OCI-LY3 (cell line): ENCODE results near the gene HS3ST2.
"Not testable (repeated sequence)": the region's sequence is repeated elsewhere in the genome, so short reads cannot be mapped to it uniquely, and the experiment has no call there.

Source experiments
- H2AFZ ChIP-seq: fragments of 200-600, 300-600 bp; shearing (Covaris generic); 2 replicates; pipeline ENCODE4 v1.6.0; 2014; ENCODE audit warnings: antibody characterized with exemption, low read depth, low read length
- H3K27ac ChIP-seq: fragments of 200-600, 300-600 bp; sonication (generic); 2 replicates; pipeline ENCODE4 v1.5.1; 2014; ENCODE audit warnings: mild to moderate bottlenecking, low read length, moderate library complexity, mixed read lengths
- H3K27me3 ChIP-seq: fragments of 200-600, 300-600 bp; sonication (generic); 2 replicates; pipeline ENCODE4 v1.6.1; 2014; ENCODE audit warnings: low read depth, low read length, mixed read lengths
- H3K36me3 ChIP-seq: fragments of 200-600, 300-600 bp; sonication (generic); replicated peaks from 2 replicates; pipeline ENCODE3; 2014; ENCODE audit warnings: low read depth, low read length, mixed read lengths
- H3K4me1 ChIP-seq: fragments of 300-600, 200-600 bp; sonication (generic); 2 replicates; pipeline ENCODE4 v1.6.1; 2014; ENCODE audit warnings: low read length, mixed read lengths
- H3K4me2 ChIP-seq: fragments of 200-600, 300-600 bp; sonication (generic); 2 replicates; pipeline ENCODE4 v1.6.1; 2014; ENCODE audit warnings: low read length, mixed read lengths
- H3K4me3 ChIP-seq: fragments of 300-600, 200-600 bp; sonication (generic); 2 replicates; pipeline ENCODE4 v1.5.1; 2014; ENCODE audit warnings: antibody characterized with exemption, mild to moderate bottlenecking, low read length, moderate library complexity
- H3K79me2 ChIP-seq: fragments of 300-600, 200-600 bp; shearing (Covaris generic); 2 replicates; pipeline ENCODE4 v1.6.1; 2014; ENCODE audit warnings: mild to moderate bottlenecking, low read length, mixed read lengths
- H3K9ac ChIP-seq: fragments of 300-600, 200-600 bp; shearing (Covaris generic); 2 replicates; pipeline ENCODE4 v1.6.0; 2014; ENCODE audit warnings: mild to moderate bottlenecking, low read length, moderate library complexity
- H3K9me3 ChIP-seq: fragments of 200-600, 300-600 bp; shearing (Covaris generic); 2 replicates; pipeline ENCODE4 v1.6.1; 2014; ENCODE audit warnings: low read length, mixed read lengths; ENCODE audit not compliant: insufficient read depth
- H4K20me1 ChIP-seq: fragments of 200-600, 300-600 bp; sonication (generic); 2 replicates; pipeline ENCODE4 v1.6.1; 2016; ENCODE audit warnings: low read length, mixed read lengths; ENCODE audit not compliant: insufficient read depth
- EZH2phosphoT487 ChIP-seq: fragments of 200-600 bp; shearing (Covaris generic); IDR thresholded peaks from 2 replicates; pipeline ENCODE4 v1.6.1; 2018; ENCODE audit warnings: antibody characterized with exemption, mixed run types, low read depth
- TF ChIP-seq, protein P1 (sequence below): fragments of 200-600, 300-600 bp; sonication (generic); IDR thresholded peaks from 2 replicates; pipeline ENCODE4 v1.5.1; 2014; ENCODE audit warnings: antibody characterized with exemption, low read length, low read depth

The HS3ST2 gene

DNA sequence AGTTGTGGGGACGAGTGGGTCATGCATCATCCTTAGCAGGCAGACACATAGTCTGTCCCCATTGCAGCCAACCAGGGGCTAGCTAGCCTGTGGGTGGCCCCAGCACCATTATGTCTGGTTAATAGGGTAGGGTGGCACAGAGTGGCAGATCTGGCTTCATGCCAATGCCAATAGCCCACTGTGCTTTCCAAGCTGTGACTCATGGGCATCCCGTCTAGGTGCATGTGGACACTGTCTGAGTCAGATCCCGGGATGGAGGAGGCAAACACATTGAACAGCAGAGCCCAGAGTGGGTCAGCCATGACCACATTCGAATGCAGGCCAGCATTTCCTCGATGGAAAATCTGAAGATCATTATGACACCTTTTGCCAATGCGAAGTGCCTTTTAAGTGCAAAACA, 2.5 kb downstream of the HS3ST2 start:
- Histone ChIP-seq H3K36me3 (no peaks in the 10 kb centered on the region), H3K27me3 (no peaks in the 10 kb centered on the region), H3K79me2 (no peaks in the 10 kb centered on the region), H3K9ac (no peak overlapping the region), H2AFZ (no peak overlapping the region), H3K4me1 (no peaks in the 10 kb centered on the region), H3K4me3 (no peak overlapping the region), H3K27ac (no peak overlapping the region), H4K20me1 (no peaks in the 10 kb centered on the region), H3K9me3 (no peaks in the 10 kb centered on the region), H3K4me2 (no peak overlapping the region)
- TF ChIP-seq, protein P1, sequence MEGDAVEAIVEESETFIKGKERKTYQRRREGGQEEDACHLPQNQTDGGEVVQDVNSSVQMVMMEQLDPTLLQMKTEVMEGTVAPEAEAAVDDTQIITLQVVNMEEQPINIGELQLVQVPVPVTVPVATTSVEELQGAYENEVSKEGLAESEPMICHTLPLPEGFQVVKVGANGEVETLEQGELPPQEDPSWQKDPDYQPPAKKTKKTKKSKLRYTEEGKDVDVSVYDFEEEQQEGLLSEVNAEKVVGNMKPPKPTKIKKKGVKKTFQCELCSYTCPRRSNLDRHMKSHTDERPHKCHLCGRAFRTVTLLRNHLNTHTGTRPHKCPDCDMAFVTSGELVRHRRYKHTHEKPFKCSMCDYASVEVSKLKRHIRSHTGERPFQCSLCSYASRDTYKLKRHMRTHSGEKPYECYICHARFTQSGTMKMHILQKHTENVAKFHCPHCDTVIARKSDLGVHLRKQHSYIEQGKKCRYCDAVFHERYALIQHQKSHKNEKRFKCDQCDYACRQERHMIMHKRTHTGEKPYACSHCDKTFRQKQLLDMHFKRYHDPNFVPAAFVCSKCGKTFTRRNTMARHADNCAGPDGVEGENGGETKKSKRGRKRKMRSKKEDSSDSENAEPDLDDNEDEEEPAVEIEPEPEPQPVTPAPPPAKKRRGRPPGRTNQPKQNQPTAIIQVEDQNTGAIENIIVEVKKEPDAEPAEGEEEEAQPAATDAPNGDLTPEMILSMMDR = no peak
- TF ChIP-seq EZH2phosphoT487 = no peak

DNA sequence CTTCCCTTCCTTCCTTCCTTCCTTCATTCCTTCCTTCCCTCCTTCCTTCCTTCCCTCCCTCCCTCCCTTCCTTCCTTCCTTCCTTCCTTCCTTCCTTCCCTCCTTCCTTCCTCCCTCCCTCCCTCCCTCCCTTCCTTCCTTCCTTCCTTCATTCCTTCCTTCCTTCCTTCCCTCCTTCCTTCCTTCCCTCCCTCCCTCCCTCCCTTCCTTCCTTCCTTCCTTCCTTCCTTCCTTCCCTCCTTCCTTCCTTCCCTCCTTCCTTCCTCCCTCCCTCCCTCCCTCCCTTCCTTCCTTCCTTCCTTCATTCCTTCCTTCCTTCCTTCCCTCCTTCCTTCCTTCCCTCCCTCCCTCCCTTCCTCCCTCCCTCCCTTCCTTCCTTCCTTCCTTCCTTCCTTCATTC, 4.8 kb downstream of the HS3ST2 start:
- H3K27me3 ChIP-seq, H3K4me1 ChIP-seq, H3K36me3 ChIP-seq, H3K9me3 ChIP-seq, H3K79me2 ChIP-seq, H4K20me1 ChIP-seq, H3K9ac ChIP-seq, H3K4me2 ChIP-seq, H3K27ac ChIP-seq, H2AFZ ChIP-seq, H3K4me3 ChIP-seq: not testable (repeated sequence)

DNA sequence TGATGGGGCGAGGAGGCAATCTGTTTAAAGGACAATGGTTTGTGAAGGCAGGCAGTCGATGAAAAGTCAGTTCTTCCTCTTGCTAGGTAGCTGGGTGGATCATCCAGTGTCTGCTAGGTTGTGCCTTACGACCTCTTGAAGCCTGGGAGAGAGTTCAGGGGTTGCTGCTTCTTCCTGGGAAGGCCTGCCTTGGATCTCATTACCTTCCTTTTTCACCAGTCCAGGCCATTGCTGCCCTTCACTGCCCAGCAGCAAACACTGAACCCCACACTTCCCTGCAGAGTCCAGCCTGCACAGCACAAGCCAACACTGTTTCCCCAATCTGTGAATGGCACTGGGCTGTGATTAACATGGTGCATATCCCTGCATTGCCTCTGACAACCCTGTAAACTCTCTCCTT, 24.7 kb downstream of the HS3ST2 start:
- H3K4me3 ChIP-seq = no peak overlapping the region
- no peak overlapping the region for H3K9ac ChIP-seq
- H2AFZ ChIP-seq = no peak overlapping the region
- no peak overlapping the region for H3K27ac ChIP-seq
- no peaks in the 10 kb centered on the region for H4K20me1 ChIP-seq
- H3K4me2 ChIP-seq = no peak overlapping the region
- H3K27me3 ChIP-seq = peaks cover 35% of the 10 kb centered on the region
- TF ChIP-seq EZH2phosphoT487 = no peak
- TF ChIP-seq, protein P1 = no peak
- H3K36me3 ChIP-seq = no peaks in the 10 kb centered on the region
- no peaks in the 10 kb centered on the region for H3K4me1 ChIP-seq
- no peaks in the 10 kb centered on the region for H3K79me2 ChIP-seq
- H3K9me3 ChIP-seq = no peaks in the 10 kb centered on the region

DNA sequence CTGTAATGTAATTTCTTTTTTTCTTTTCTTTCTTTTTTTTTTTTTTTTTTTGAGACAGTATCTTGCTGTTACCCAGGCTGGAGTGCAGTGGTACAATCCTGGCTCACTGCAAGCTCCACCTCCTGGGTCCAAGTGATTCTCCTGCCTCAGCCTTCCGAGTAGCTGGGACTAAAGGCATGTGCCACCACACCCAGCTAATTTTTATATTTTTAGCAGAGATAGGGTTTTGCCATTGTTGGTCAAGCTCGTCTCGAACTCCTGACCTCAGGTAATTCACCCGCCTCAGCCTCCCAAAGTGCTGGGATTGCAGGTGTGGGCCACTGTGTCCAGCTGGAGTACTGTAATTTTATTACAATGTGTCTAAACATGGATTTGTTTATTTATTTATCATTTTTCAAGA, 28.1 kb downstream of the HS3ST2 start:
- not testable (repeated sequence) for H4K20me1 ChIP-seq, H3K79me2 ChIP-seq, H3K36me3 ChIP-seq, H3K4me3 ChIP-seq, H2AFZ ChIP-seq, H3K9ac ChIP-seq, H3K4me2 ChIP-seq, H3K27ac ChIP-seq, H3K9me3 ChIP-seq, H3K4me1 ChIP-seq
- peaks cover 20% of the 10 kb centered on the region for H3K27me3 ChIP-seq

DNA sequence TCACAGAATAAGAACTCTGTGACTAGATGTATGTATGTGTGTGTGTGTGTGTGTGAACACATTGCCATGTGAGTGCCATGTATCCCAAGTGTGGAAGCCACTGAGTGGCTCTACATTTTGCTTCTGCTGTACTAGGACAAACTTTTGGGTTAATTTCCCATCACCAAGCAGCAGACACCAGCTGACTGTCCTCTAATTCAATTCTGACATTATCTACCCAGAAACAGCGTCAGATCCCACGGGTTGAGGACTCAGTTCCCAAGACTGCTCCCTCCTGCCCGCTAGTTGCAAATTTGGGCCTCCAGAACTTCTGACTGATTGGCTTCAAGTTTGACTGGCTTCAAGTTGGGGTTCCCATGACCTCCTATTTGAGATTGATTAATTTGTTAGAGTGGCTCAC, 29.2 kb downstream of the HS3ST2 start:
- H3K27ac ChIP-seq = no peak overlapping the region
- H3K9ac ChIP-seq = no peak overlapping the region
- H3K36me3 ChIP-seq = no peaks in the 10 kb centered on the region
- H2AFZ ChIP-seq = no peak overlapping the region
- no peak for TF ChIP-seq EZH2phosphoT487
- TF ChIP-seq, protein P1 = no peak
- no peak overlapping the region for H3K4me3 ChIP-seq
- H3K27me3 ChIP-seq = peaks cover 18% of the 10 kb centered on the region
- H3K4me2 ChIP-seq = no peak overlapping the region
- H4K20me1 ChIP-seq = no peaks in the 10 kb centered on the region
- no peaks in the 10 kb centered on the region for H3K9me3 ChIP-seq
- H3K79me2 ChIP-seq = no peaks in the 10 kb centered on the region
- H3K4me1 ChIP-seq = no peaks in the 10 kb centered on the region
